ENCODE measurements around the gene KLHDC9. TPM values are rescaled to one million over a fixed set of nuclear protein-coding genes. Genes with fewer than 3 reads are reported as not detected.

KLHDC9 gene
- total and polyA plus RNA-seq, 9 of the 15 experiments (the other 6 are each of a cell fraction or from before 2014, with no cell fraction given), result not detected

DNA sequence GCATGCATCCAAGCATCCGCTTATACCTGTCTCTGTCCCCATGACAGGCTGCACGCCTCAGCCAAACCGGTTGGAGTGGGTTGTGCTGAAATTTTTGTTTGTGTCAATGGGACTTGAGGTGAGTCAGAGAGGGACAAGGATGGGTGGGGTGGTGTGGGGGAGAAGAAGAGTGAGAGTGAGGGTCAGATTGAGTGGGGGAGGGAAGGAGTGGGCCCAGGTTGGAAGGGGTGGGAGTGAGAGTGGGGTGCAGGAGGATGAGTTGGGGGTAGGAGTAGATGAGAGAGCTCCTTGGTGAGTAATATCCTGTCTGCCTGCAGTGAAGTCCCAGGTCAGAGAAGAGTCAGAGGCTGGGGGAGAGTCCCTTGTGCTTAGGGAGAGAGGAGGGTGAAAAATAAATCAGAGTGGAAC is 5.5 kb upstream of the KLHDC9 start (continued):
- TF ChIP-seq JUN (IDR thresholded peaks at IDR 0.05; ENCODE audit: borderline replicate concordance, low read depth, low read length) (0 out of 2 replicates have a peak, but pooled peaks have one; percentile 8), JUN (CRISPR knock-in tag; IDR thresholded peaks at IDR 0.05; ENCODE audit: borderline replicate concordance) (no peak)

GRCh38 chr1:161094481-161094880 is 3.7 kb upstream of the KLHDC9 start:
- Histone ChIP-seq H3K9ac (ENCODE audit: insufficient read depth in 1 of 2, low read depth in 2 of 2, low read length in 2 of 2) (no peak overlapping the region), H3K27ac (ENCODE audit: extremely low read depth, low read depth, low read length) (no peak overlapping the region), H3K79me2 (ENCODE audit: control insufficient read depth, insufficient read depth, low read length) (no peaks in the 10 kb centered on the region), H4K20me1 (replicated peaks; ENCODE audit: control insufficient read depth, insufficient read depth, low read length) (no peaks in the 10 kb centered on the region), H2AFZ (ENCODE audit: low read depth, low read length) (no peak overlapping the region), H3K9me3 (replicated peaks; ENCODE audit: control insufficient read depth, insufficient read depth, low read depth, low read length) (peaks cover 4% of the 10 kb centered on the region; the same call in 1 of the 2 replicates), H3K9me1 (ENCODE audit: control insufficient read depth, insufficient read depth, low read length) (no peaks in the 10 kb centered on the region), H3K4me3 (no peak overlapping the region), H3K4me1 (replicated peaks in 1 of 2; ENCODE audit: control insufficient read depth in 2 of 2, insufficient read depth in 2 of 2, low read length in 2 of 2) (peaks cover 0 to 9% of the 10 kb centered on the region in 2 experiments; a peak in 1 of 5 replicates), H3K4me2 (ENCODE audit: insufficient read depth, low read length) (no peak overlapping the region), H3K36me3 (ENCODE audit: control insufficient read depth, insufficient read depth, low read length) (peaks cover 7% of the 10 kb centered on the region; the same call in 2 of the 3 replicates), H3K27me3 (ENCODE audit: control insufficient read depth in 2 of 2, insufficient read depth in 2 of 2, low read length in 2 of 2) (no peaks in the 10 kb centered on the region)
- POLR2A ChIA-PET, result interaction anchor here (0.9 kb wide), 1 partner anchor 9 kb away, joined by 3 read pairs; no protein-coding TSS in a partner anchor
- FAIRE-seq (no peak), ATAC-seq (no peak), DNase-seq (ENCODE audit: extremely low read depth in 1 of 4, low spot score in 3 of 4) (no peak)
- no peak for TF ChIP-seq ARID1B (IDR thresholded peaks at IDR 0.05)
- TF ChIP-seq ZNF253 (CRISPR knock-in tag; conservative IDR thresholded peaks at IDR 0.05), result no peak
- no peak for TF ChIP-seq DNMT1 (IDR thresholded peaks at IDR 0.05)
- no peak for TF ChIP-seq BRCA1 (IDR thresholded peaks at IDR 0.05)
- no peak for TF ChIP-seq BRCA1 (CRISPR knock-in tag; IDR thresholded peaks at IDR 0.05)
- TF ChIP-seq, protein P1, sequence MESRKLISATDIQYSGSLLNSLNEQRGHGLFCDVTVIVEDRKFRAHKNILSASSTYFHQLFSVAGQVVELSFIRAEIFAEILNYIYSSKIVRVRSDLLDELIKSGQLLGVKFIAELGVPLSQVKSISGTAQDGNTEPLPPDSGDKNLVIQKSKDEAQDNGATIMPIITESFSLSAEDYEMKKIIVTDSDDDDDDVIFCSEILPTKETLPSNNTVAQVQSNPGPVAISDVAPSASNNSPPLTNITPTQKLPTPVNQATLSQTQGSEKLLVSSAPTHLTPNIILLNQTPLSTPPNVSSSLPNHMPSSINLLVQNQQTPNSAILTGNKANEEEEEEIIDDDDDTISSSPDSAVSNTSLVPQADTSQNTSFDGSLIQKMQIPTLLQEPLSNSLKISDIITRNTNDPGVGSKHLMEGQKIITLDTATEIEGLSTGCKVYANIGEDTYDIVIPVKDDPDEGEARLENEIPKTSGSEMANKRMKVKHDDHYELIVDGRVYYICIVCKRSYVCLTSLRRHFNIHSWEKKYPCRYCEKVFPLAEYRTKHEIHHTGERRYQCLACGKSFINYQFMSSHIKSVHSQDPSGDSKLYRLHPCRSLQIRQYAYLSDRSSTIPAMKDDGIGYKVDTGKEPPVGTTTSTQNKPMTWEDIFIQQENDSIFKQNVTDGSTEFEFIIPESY (CRISPR knock-in tag; IDR thresholded peaks at IDR 0.05), result peak; percentile 65; the same call in 1 of the 2 replicates
- WGBS (ENCODE audit: insufficient coverage, low coverage, missing lambda C conversion rate), result 81% methylated on average over 12 of the region's 14 CpGs
- intact Hi-C loops (cut with micrococcal nuclease) (no loop called here), in situ Hi-C loops (cut with MboI) (loop anchor here (10.0 to 25.0 kb wide), 2 partner anchors 100 to 257 kb away; no protein-coding TSS in a partner anchor)
- CTCF ChIA-PET (ENCODE audit: low intra/inter-chr PET ratio), result no interaction called here
- BruUV-seq (replicated peaks), result no TSS peak

Measured in K562 (cell line).